MM.1S (cell line): ENCODE measurements around the gene FGR.

Experiments used
- CTCF ChIP-seq: fragments of 300-600 bp; sonication (generic); IDR thresholded peaks from 2 replicates; pipeline ENCODE4 v1.5.1; 2016; ENCODE audit warnings: antibody characterized with exemption, low read length, mixed read lengths
- EZH2 ChIP-seq: fragments of 300-600 bp; sonication (generic); optimal IDR thresholded peaks from 2 replicates; pipeline ENCODE3; 2017; ENCODE audit warnings: low read depth, mild to moderate bottlenecking, antibody characterized with exemption, low read length, mixed read lengths
- EZH2phosphoT487 ChIP-seq: fragments of 300-600 bp; sonication (generic); IDR thresholded peaks from 2 replicates; pipeline ENCODE4 v1.6.1; 2018; ENCODE audit warnings: antibody characterized with exemption, low read length

GRCh38 chr1:27603309-27603680 lies 31.7 kb downstream of the FGR start:
- TF ChIP-seq CTCF (no peak), EZH2 (no peak), EZH2phosphoT487 (no peak)
